OCI-LY3 (cell line): ENCODE results near the gene SRCIN1.

Experiments used
- CTCF ChIP-seq: fragments of 200-600, 300-600 bp; sonication (generic); IDR thresholded peaks from 2 replicates; pipeline ENCODE4 v1.5.1; 2014; ENCODE audit warnings: antibody characterized with exemption, low read length, low read depth
- EZH2phosphoT487 ChIP-seq: fragments of 200-600 bp; shearing (Covaris generic); IDR thresholded peaks from 2 replicates; pipeline ENCODE4 v1.6.1; 2018; ENCODE audit warnings: antibody characterized with exemption, mixed run types, low read depth

- TF ChIP-seq CTCF (no peak), EZH2phosphoT487 (no peak)
Measured at GRCh38 chr17:38549285-38549684, 56.5 kb downstream of the SRCIN1 start.
